ENCODE measurements around the gene CDC42SE1.

DNA sequence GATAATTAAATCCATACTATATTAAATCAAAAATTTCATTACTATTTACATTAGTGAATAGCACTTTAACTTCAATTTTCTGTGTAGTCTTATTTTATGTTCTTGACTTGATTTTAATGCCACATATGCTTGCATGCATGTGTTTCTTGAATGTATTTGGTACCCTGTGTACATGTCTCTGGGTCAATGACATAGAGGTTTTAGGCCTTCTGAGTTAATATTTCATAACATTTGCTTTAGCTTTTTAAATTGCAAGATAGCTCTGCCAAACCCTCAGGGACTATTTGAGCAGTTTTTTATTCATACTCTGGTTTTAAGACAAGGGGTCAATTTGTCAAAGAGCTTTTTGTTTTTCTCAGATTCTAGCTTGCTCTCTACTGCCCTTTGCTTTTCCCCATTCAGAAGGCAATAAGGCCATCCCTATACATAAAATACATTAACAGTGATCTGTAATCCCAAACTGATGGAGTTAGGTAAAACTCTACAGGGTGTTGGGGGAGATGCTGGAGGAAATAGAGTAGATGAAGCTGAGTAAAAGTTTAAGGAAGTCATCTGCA lies 5.7 kb upstream of the CDC42SE1 start:
- no peak for TF ChIP-seq EZH2phosphoT487 (IDR thresholded peaks at IDR 0.05; ENCODE audit: borderline replicate concordance)
- TF ChIP-seq, protein P1, sequence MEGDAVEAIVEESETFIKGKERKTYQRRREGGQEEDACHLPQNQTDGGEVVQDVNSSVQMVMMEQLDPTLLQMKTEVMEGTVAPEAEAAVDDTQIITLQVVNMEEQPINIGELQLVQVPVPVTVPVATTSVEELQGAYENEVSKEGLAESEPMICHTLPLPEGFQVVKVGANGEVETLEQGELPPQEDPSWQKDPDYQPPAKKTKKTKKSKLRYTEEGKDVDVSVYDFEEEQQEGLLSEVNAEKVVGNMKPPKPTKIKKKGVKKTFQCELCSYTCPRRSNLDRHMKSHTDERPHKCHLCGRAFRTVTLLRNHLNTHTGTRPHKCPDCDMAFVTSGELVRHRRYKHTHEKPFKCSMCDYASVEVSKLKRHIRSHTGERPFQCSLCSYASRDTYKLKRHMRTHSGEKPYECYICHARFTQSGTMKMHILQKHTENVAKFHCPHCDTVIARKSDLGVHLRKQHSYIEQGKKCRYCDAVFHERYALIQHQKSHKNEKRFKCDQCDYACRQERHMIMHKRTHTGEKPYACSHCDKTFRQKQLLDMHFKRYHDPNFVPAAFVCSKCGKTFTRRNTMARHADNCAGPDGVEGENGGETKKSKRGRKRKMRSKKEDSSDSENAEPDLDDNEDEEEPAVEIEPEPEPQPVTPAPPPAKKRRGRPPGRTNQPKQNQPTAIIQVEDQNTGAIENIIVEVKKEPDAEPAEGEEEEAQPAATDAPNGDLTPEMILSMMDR (conservative IDR thresholded peaks at IDR 0.05; ENCODE audit: low read length) = no peak
